Measurements from ENCODE around the gene HTT. TPM values are rescaled to one million over a fixed set of nuclear protein-coding genes. Genes with fewer than 3 reads are reported as not detected.

The HTT gene
- total RNA-seq, 1 experiment from 2014 or later: 64.4 TPM

DNA sequence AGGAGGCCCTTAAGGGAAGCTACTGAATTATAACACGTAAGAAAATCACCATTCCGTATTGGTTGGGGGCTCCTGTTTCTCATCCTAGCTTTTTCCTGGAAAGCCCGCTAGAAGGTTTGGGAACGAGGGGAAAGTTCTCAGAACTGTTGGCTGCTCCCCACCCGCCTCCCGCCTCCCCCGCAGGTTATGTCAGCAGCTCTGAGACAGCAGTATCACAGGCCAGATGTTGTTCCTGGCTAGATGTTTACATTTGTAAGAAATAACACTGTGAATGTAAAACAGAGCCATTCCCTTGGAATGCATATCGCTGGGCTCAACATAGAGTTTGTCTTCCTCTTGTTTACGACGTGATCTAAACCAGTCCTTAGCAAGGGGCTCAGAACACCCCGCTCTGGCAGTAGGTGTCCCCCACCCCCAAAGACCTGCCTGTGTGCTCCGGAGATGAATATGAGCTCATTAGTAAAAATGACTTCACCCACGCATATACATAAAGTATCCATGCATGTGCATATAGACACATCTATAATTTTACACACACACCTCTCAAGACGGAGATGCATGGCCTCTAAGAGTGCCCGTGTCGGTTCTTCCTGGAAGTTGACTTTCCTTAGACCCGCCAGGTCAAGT lies 167.5 kb downstream of the HTT start:
- Mint-ChIP-seq H3K27me3 (ENCODE audit: low read depth) (peaks cover 38% of the 10 kb centered on the region), H3K4me1 (peaks cover 22 to 57% of the 10 kb centered on the region in 2 experiments), H3K4me3 (no peak overlapping the region; a peak in 1 of 5 replicates), H3K36me3 (ENCODE audit: insufficient read depth in 1 of 3, low read depth in 3 of 3) (peaks cover 31 to 44% (median 33%) of the 10 kb centered on the region in 3 experiments; a peak in 6 of 7 replicates), H3K27ac (peak overlapping the region in 1 of 3 experiments; percentile 22; a peak in 1 of 7 replicates), H3K9me3 (no peaks in the 10 kb centered on the region; a peak in 1 of 5 replicates)
- Histone ChIP-seq H3K23me2 (ENCODE audit: insufficient read length, low read depth, low read length, poor library complexity, severe bottlenecking) (no peaks in the 10 kb centered on the region), H2AFZ (ENCODE audit: low read length) (no peak overlapping the region), H3K9me3 (ENCODE audit: control insufficient read depth, low read depth, low read length) (no peaks in the 10 kb centered on the region), H3K4me2 (ENCODE audit: insufficient read depth, insufficient read length, low read length) (no peak overlapping the region), H2AK5ac (ENCODE audit: insufficient read length, low read length) (no peak overlapping the region), H4K5ac (ENCODE audit: insufficient read length, low read depth, low read length) (no peak overlapping the region), H2BK15ac (ENCODE audit: low read depth, low read length) (no peak overlapping the region), H4K20me1 (ENCODE audit: control insufficient read depth, insufficient read depth, insufficient read length) (no peaks in the 10 kb centered on the region), H4K91ac (ENCODE audit: insufficient read length, low read depth, low read length) (no peak overlapping the region), H3K79me1 (ENCODE audit: insufficient read depth, low read depth, low read length, poor library complexity, severe bottlenecking) (no peaks in the 10 kb centered on the region), H2BK12ac (ENCODE audit: insufficient read length, low read depth, low read length) (no peak overlapping the region), H2BK20ac (ENCODE audit: low read depth, low read length, poor library complexity, severe bottlenecking) (no peak overlapping the region), H3K9ac (ENCODE audit: extremely low read depth, insufficient read length, low read length) (no peak overlapping the region), H3K27me3 (ENCODE audit: insufficient read depth, low read length) (no peaks in the 10 kb centered on the region; the same call in 1 of the 2 replicates), H3T11ph (ENCODE audit: low read length) (no peak overlapping the region), H3K23ac (ENCODE audit: insufficient read length, low read depth, low read length) (no peak overlapping the region), H3K14ac (ENCODE audit: insufficient read depth, low read length) (no peak overlapping the region), H3K4me1 (ENCODE audit: insufficient read depth, low read length) (peaks cover 3% of the 10 kb centered on the region; the same call in 1 of the 2 replicates), H3K18ac (ENCODE audit: insufficient read length, low read depth, low read length) (no peak overlapping the region), H3K79me2 (ENCODE audit: insufficient read depth, low read length) (no peaks in the 10 kb centered on the region), H3K27ac (ENCODE audit: insufficient read length, low read depth, low read length) (no peak overlapping the region), H3K56ac (ENCODE audit: insufficient read length, low read depth, low read length) (no peak overlapping the region), H3K4ac (ENCODE audit: low read depth, low read length) (no peak overlapping the region), H2BK120ac (ENCODE audit: low read depth, low read length, poor library complexity, severe bottlenecking) (no peak overlapping the region), H4K8ac (replicated peaks; ENCODE audit: insufficient read length, low read depth, low read length) (no peak overlapping the region), H2BK5ac (ENCODE audit: insufficient read length, low read length) (no peak overlapping the region)
- DNase-seq: no peak
- TF ChIP-seq, protein P1, sequence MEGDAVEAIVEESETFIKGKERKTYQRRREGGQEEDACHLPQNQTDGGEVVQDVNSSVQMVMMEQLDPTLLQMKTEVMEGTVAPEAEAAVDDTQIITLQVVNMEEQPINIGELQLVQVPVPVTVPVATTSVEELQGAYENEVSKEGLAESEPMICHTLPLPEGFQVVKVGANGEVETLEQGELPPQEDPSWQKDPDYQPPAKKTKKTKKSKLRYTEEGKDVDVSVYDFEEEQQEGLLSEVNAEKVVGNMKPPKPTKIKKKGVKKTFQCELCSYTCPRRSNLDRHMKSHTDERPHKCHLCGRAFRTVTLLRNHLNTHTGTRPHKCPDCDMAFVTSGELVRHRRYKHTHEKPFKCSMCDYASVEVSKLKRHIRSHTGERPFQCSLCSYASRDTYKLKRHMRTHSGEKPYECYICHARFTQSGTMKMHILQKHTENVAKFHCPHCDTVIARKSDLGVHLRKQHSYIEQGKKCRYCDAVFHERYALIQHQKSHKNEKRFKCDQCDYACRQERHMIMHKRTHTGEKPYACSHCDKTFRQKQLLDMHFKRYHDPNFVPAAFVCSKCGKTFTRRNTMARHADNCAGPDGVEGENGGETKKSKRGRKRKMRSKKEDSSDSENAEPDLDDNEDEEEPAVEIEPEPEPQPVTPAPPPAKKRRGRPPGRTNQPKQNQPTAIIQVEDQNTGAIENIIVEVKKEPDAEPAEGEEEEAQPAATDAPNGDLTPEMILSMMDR (conservative IDR thresholded peaks at IDR 0.05): no peak
- no CpG with 5 or more reads among the region's 17 CpGs for WGBS (ENCODE audit: extremely low coverage, insufficient read length, low lambda C conversion rate)
